Kidney capillary endothelial cell (primary cell): Measurements from ENCODE around the gene RRP1.

Experiments
- DNase-seq: peaks from one replicate; pipeline ENCODE4 v3.0.0-alpha.2; 2018; ENCODE audit warnings: low spot score

RRP1 gene

DNA sequence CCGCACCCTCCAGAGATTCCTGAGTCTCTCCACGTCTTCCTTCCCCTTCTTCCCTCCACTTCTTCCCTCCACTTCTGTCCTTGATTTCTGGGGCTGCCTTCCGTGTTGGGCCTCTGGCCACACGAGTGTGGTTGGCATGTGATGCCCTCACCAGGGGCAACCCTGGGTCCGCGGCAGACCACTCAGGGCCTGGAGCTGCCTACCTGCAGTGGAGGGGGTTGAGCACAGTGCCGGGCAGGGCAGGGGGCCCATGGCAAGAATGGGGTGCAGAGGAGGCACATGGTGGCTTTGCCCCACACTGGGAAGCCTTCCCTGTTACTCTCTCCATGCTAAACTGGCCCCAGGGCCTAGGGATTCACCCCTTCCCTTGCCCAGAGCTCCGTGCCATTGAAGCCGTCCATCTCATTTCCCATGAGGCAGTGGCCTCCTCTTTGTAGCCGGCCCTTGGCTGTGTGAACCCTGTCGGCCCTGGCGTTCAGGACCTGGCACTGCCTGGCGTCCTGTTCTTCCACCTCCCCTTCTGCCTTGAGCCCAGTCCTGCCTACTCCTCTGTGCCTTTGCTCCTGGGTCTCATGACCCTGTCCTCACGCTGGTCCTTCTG is 13.4 kb downstream of the RRP1 start:
- no peak for DNase-seq

DNA sequence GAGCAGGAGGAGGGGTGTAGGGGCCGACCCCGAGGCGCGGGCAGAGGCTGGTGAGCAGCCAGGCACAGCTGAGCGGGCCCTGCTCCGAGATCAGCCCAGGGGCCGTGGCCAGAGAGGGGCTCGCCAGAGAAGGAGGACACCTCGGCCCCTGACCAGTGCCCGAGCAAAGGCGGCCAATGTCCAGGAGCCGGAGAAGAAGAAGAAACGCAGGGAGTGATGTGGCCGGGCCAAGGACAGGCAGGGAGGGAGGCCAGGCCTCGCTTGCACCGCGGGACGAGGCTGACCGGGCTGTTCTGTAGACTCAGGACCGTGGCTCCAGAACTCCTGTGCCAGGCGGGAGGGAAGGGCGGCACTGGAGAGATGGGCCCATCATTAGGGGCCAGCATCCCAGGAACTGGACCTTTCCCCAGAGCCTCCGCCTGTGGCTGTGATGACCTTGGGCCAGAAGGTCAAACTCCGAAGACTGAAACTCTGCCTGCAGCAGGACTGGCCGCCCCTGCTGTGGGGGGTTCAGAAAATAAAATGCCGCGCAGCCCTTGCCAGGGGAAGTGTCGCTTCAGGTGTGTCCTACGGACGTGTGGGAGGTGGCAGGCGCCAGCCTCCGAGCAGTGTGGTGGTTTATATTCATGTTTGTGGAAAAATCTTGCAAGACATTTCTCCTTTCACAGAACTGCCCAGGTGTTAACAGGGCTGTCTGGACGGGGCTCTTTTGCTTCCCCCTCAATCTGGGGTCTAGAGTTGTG is 14.4 kb downstream of the RRP1 start:
- no peak for DNase-seq

DNA sequence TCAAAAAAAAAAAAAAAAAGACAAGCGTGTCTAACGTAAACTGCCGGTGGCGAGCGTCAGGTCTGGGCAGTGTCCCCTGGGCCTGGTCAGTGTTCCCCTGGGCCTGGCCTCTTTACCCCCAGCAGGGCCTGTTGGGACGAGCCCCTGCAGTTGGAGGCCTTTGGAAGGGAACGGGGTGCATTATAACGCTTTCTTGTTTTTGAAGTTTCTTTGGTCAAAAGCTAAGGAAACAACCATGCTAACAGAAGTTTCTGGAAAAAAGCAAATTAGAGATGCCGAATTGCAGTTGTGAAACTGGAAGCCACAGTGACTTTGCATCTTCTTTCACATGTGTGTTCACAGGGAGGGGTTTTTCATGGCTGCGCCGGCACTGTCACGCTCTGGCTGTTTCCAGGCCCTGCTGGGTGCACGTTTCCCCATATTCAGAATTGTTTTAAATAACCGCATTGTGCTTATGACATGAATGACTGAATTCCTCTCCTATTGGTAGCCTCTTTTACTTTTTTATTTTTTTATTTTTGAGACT is 16.0 kb downstream of the RRP1 start:
- DNase-seq, result no peak

DNA sequence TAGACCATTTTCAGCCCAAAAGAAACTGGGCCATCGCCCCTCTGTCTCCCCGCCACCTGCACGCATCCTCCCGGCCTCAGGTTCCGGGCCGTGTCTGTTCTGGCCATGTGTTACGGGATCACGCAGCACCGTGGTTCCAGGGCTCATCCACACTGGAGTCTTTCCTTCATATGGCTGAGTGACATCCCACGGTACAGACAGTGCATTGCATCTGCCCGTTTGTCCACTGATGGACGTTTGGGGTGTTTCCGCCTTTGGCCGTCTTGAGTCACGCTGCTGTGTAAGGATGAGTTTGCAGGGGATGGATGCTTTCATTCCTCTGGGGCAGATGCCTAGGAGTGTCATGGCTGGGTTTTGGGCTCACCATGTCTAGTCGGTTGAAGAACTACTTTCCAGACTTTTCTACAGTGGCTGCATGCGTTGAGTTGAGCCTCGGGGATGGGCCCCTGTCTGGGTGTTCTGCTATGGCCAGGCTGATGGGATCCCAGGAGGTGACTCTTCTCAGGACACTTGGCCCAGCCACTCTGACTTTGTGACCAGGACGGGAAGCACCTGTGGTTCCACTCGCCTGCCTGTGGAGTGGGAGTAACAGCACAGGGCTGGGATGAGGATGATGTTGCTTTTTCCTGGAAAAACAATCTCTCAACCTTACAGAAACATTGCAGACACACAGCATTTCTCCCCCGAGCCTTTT is 16.8 kb downstream of the RRP1 start:
- DNase-seq, result no peak

GRCh38 chr21:43808367-43808766 is 19.0 kb downstream of the RRP1 start:
- no peak for DNase-seq

GRCh38 chr21:43808832-43809251 is 19.5 kb downstream of the RRP1 start:
- no peak for DNase-seq

GRCh38 chr21:43809346-43809799 is 20.0 kb downstream of the RRP1 start:
- DNase-seq, result no peak

GRCh38 chr21:43809853-43810504 is 20.6 kb downstream of the RRP1 start:
- DNase-seq, result no peak

DNA sequence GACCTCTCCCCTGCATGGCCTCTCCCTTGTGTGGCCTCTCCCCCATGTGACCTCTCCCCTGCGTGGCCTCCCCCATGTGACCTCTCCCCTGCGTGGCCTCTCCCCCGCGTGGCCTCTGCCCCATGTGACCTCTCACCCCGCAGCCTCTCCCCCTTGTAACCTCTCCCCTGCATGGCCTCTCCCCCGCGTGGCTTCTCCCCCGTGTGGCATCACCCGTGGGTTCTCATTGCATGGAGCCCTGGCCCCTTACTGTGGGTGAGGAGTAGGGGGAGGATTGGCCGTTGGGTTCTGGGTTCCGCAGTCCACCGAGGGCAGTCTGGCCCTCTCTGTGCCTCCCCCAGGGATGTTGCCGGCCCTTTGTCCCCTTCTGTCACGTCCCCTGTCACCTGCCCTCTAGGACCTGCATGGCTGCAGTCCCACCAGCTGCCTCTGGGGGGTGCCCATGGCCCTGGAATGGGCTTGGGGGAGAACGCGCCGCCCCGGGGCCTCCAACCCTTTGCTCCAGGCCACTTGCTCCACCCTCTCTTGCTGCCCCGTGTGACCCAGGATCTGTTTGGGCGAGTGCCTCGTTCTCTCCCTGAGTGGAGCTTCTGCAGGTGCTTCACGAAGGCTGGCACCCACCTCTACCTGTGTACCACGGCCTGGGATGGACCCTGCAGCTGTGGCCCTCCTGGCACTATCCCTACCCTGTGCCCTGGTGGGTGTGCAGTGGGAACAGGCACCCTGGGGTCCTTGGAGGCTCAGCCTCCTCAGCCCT is 21.3 kb downstream of the RRP1 start:
- DNase-seq, result peak; percentile 70

DNA sequence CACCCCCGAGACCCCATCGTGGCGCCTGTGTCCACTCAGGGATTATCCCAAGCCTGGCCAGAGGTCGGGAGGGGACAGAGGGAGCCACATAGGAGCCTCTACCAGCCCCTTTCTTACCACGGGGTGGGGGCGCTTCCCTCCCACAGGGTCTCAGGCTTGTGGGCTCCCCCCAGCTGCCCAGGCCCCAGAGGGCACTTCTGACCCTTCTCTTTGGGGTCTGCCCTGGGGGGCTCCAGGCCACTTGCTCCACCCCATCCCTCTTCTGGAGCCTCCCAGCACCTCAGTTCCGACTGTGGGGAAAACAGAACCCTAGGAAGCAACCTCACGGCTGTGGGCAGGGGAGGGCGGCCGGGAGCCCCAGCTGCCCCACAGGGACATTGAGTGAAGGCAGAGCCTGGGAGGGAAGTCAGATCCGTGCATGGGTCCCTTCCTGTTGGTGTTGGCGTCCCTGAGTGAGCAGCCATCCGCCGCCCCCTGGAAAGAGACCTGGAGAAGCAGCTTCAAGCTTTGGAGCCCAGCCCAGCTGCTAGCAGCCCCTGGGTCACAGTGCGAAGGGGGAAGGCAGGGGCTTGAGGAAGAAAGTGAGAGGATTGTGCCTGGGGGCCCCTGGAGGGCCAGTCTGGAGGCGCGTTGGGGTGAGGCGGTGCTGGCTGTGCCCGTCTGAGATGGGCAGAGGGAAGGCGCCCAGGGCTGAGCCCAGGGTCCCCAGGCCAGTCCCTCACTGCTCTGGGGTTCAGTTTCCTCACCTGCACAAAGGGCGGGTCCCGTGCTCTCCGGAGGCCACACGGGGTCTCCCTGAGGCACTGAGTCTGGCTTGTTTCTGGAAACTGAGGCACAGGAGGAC is 22.1 kb downstream of the RRP1 start:
- no peak for DNase-seq

DNA sequence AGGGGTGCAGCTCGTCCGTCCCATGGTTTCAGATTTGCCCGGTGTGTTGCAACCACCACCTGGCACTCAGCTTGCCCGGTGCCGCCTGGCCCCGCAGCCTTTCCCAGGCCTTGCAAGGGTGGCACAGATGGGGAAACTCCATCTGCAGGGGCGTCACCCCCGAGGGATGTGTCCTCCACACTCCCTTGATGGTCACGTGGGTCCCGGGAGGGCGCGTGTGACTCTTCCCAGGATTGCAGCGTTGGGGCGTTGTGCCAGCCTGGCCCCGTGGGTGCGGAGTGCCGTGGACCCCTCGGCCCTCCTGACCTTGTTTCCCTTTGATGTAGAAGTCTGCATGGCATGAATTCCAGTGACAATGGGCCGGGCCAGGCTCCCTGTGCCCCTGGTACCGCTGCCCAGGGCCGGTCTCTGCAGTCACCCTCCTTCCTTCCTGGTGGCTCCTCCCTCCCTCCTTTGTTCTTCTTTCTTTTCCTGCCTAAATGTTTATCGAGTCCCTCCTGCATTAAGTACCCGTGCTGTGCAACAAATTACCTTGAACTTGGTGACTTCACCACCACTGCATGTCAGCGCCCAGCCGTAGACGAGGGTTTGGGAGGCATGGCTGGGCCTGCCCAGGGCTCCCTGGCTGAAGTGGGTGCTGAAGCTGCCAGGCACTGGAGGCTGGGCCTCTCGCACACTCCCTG is 22.9 kb downstream of the RRP1 start:
- no peak for DNase-seq

DNA sequence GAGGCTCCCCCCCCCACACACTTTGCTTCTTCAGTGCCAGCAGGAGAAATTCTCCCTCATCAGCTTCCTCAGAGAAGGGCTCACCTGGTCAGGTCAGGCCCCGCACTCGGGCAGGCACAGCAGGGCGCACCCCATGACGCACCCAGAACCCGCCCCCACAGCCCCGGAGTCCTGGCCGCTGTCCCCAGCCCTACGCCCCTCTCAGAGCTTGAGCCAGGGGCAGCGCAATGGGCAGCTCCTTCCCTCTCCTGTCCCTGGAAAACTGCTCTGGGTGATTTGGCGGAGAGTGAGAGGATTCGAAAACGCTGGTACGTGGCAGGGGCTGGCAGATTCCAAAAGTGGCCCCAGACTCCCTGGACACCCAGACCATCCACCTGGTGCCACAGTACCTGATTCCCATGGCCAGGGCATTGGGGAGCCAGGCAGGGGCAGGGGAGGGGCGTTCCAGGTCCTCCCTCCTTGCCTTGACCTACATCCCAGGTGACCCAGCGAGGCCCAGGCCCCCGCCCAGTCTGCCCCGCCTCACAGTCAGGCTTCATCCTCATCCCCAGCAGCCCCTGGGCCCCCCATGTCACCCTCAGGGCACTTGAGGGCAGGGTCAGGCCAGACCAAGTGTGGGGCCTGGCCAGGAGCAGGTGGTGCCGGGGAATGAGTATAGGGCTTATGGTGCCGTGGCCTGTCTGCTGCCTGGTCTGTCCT is 23.7 kb downstream of the RRP1 start:
- no peak for DNase-seq

DNA sequence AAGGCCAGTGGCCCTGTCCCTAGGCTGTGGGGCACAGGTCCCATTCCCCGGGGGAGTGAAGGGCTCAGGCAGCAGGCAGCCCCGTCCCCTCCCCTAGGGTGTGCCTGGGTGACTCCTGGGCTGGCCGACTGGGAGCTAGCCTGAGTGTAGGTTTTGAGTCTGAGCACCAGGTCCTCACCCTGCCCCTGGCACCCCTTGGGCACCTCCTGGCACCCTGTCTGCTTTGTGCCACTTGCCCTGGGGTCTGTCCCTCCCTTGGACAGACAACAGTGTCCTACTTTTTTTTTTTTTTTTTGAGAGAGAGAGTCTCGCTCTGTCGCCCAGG is 24.2 kb downstream of the RRP1 start:
- DNase-seq, result no peak

DNA sequence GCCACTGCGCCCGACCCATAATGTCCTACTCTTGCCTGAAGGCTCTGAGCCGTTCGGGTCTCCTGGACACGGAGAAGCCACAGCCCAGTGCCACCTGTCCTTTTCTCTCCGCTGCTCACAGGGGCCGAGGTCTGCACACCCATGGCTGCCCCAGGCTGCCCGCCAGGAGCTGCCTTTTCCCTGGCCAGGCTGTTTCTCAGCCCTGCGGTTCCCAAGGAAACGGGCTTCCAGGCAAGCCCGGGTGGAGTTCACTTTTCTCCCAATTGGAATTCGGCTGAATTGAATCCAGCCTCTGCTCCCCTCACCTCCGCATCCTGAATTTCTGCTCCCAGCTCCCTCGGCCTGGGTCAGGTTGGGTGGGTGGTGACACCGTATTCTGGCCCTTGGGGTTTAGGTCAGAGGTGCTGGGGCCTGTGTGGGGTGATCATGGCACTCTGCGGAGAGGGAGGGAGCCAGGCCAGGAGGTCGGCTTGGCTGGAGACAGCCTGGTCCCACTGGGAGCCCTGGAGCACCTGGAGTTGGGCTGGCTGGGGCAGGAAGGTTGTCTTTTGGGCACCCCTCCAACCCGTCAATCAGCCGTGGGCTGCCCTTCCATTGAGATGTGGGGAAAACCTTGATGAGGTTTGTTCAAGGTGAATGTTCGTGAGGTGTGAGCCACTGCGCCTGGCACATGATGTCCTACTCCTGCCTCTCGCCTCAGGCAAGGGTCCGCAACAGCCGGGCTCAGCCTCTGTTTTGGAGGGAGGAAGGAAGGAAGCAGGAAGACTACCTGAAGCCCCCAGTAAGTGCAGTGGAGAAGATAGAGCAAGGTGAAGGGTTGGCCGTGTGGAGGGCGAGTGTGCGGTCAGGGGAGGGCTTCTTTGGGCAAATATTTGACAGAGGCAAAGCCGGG is 25.1 kb downstream of the RRP1 start:
- DNase-seq, result no peak

DNA sequence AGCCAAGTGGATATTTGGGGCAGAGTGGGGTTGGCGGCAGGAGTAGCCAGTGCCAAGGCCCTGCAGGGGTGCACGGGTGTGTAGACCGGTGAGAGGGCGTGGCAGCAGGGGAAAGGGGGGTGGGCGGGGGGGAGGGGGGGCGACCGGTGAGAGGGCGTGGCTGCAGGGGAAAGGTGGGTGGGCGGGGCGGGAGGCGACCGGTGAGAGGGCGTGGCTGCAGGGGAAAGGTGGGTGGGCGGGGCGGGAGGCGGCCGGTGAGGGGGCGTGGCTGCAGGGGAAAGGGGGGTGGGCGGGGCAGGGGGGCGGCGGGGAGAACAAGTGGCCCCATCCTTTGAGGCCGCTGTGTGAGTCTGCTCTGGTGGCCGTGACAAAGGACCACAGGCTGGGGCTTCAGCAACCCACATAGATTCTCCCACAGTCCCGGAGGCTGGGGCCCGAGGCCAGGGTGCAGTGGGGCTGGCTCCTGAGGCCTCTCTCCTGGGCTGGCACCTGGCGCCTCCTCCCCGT is 25.8 kb downstream of the RRP1 start:
- DNase-seq, result no peak

GRCh38 chr21:43815991-43816390 is 26.6 kb downstream of the RRP1 start:
- no peak for DNase-seq

GRCh38 chr21:43816611-43817071 is 27.3 kb downstream of the RRP1 start:
- DNase-seq, result no peak
